Measurements from ENCODE around the gene GSC2.

Gene GSC2

GRCh38 chr22:19149991-19150390 is at the start of gene GSC2:
Gene GSC2, minus strand, starts transcription at chr22:19150292. Its CDS starts 9 bp downstream, at chr22:19150283.
- no peak for TF ChIP-seq HDGF (IDR thresholded peaks at IDR 0.05; ENCODE audit: borderline replicate concordance)
- TF ChIP-seq TARDBP (IDR thresholded peaks at IDR 0.05): no peak
- TF ChIP-seq PKNOX1 (IDR thresholded peaks at IDR 0.05): no peak
- no peak for TF ChIP-seq CTBP1 (IDR thresholded peaks at IDR 0.05; ENCODE audit: borderline replicate concordance)
- no peak for TF ChIP-seq SUZ12 (IDR thresholded peaks at IDR 0.05)
- no peak for TF ChIP-seq ELF4 (IDR thresholded peaks at IDR 0.05)
- TF ChIP-seq ZNF384 (IDR thresholded peaks at IDR 0.05): no peak
- no peak for TF ChIP-seq L3MBTL2 (conservative IDR thresholded peaks at IDR 0.05)
- no peak for TF ChIP-seq FOXM1 (IDR thresholded peaks at IDR 0.05; ENCODE audit: borderline replicate concordance)
- no peak for TF ChIP-seq FOXA1 (IDR thresholded peaks at IDR 0.05)
- TF ChIP-seq BHLHE40 (IDR thresholded peaks at IDR 0.05; ENCODE audit: borderline replicate concordance): no peak
- TF ChIP-seq NFRKB (IDR thresholded peaks at IDR 0.05): no peak
- no peak for TF ChIP-seq SP1 (IDR thresholded peaks at IDR 0.05)
- no peak for TF ChIP-seq ARNT (IDR thresholded peaks at IDR 0.05)
- no peak for TF ChIP-seq FOXK2 (IDR thresholded peaks at IDR 0.05)
- TF ChIP-seq LEF1 (IDR thresholded peaks at IDR 0.05; ENCODE audit: borderline replicate concordance): no peak
- no peak for DNase-seq (ENCODE audit: extremely low spot score)
- CTCF ChIA-PET: no interaction called here
- POLR2A ChIA-PET: no interaction called here

GRCh38 chr22:19199479-19199878 is 49.4 kb upstream of the GSC2 start:
- ChIA-PET CTCF (no interaction called here), POLR2A (no interaction called here)
- TF ChIP-seq NFRKB (IDR thresholded peaks at IDR 0.05) (no peak), TARDBP (IDR thresholded peaks at IDR 0.05) (no peak), HDGF (IDR thresholded peaks at IDR 0.05; ENCODE audit: borderline replicate concordance) (no peak), ZNF384 (IDR thresholded peaks at IDR 0.05) (no peak), ARNT (IDR thresholded peaks at IDR 0.05) (no peak), SUZ12 (IDR thresholded peaks at IDR 0.05) (no peak), BHLHE40 (IDR thresholded peaks at IDR 0.05; ENCODE audit: borderline replicate concordance) (no peak), L3MBTL2 (conservative IDR thresholded peaks at IDR 0.05) (no peak), PKNOX1 (IDR thresholded peaks at IDR 0.05) (no peak), FOXA1 (IDR thresholded peaks at IDR 0.05) (no peak), FOXM1 (IDR thresholded peaks at IDR 0.05; ENCODE audit: borderline replicate concordance) (no peak), CTBP1 (IDR thresholded peaks at IDR 0.05; ENCODE audit: borderline replicate concordance) (no peak), ELF4 (IDR thresholded peaks at IDR 0.05) (no peak), SP1 (IDR thresholded peaks at IDR 0.05) (no peak)
- no peak for DNase-seq (ENCODE audit: extremely low spot score)

GRCh38 chr22:19197997-19198865 is 48.1 kb upstream of the GSC2 start:
- ChIA-PET POLR2A (no interaction called here), CTCF (no interaction called here)
- no peak for DNase-seq (ENCODE audit: extremely low spot score)
- TF ChIP-seq NFRKB (IDR thresholded peaks at IDR 0.05) (no peak), HDGF (IDR thresholded peaks at IDR 0.05; ENCODE audit: borderline replicate concordance) (no peak), L3MBTL2 (conservative IDR thresholded peaks at IDR 0.05) (no peak), ELF4 (IDR thresholded peaks at IDR 0.05) (no peak), FOXK2 (IDR thresholded peaks at IDR 0.05) (no peak), BHLHE40 (IDR thresholded peaks at IDR 0.05; ENCODE audit: borderline replicate concordance) (no peak), PKNOX1 (IDR thresholded peaks at IDR 0.05) (no peak), LEF1 (IDR thresholded peaks at IDR 0.05; ENCODE audit: borderline replicate concordance) (no peak)

- no peak for TF ChIP-seq NFRKB (IDR thresholded peaks at IDR 0.05)
- no peak for TF ChIP-seq L3MBTL2 (conservative IDR thresholded peaks at IDR 0.05)
- no peak for TF ChIP-seq FOXK2 (IDR thresholded peaks at IDR 0.05)
- TF ChIP-seq ZNF384 (IDR thresholded peaks at IDR 0.05): no peak
- no peak for TF ChIP-seq ARNT (IDR thresholded peaks at IDR 0.05)
- TF ChIP-seq TARDBP (IDR thresholded peaks at IDR 0.05): no peak
- no peak for TF ChIP-seq PKNOX1 (IDR thresholded peaks at IDR 0.05)
- no peak for TF ChIP-seq SP1 (IDR thresholded peaks at IDR 0.05)
- POLR2A ChIA-PET: interaction anchor here (1.1 kb wide), 1 partner anchor 14 kb away, joined by 4 read pairs; no protein-coding TSS in a partner anchor
- CTCF ChIA-PET: no interaction called here
- no peak for DNase-seq (ENCODE audit: extremely low spot score)
Observed at GRCh38 chr22:19196841-19197612, 46.9 kb upstream of the GSC2 start.
